MM.1S (cell line): ENCODE data around the gene HIPK2.

ENCODE experiments used
- EZH2 ChIP-seq: fragments of 300-600 bp; sonication (generic); optimal IDR thresholded peaks from 2 replicates; pipeline ENCODE3; 2017; ENCODE audit warnings: low read depth, mild to moderate bottlenecking, antibody characterized with exemption, low read length, mixed read lengths
- EZH2phosphoT487 ChIP-seq: fragments of 300-600 bp; sonication (generic); IDR thresholded peaks from 2 replicates; pipeline ENCODE4 v1.6.1; 2018; ENCODE audit warnings: antibody characterized with exemption, low read length
- TF ChIP-seq, protein P1 (sequence below): fragments of 300-600 bp; sonication (generic); IDR thresholded peaks from 2 replicates; pipeline ENCODE4 v1.5.1; 2016; ENCODE audit warnings: antibody characterized with exemption, low read length, mixed read lengths

DNA sequence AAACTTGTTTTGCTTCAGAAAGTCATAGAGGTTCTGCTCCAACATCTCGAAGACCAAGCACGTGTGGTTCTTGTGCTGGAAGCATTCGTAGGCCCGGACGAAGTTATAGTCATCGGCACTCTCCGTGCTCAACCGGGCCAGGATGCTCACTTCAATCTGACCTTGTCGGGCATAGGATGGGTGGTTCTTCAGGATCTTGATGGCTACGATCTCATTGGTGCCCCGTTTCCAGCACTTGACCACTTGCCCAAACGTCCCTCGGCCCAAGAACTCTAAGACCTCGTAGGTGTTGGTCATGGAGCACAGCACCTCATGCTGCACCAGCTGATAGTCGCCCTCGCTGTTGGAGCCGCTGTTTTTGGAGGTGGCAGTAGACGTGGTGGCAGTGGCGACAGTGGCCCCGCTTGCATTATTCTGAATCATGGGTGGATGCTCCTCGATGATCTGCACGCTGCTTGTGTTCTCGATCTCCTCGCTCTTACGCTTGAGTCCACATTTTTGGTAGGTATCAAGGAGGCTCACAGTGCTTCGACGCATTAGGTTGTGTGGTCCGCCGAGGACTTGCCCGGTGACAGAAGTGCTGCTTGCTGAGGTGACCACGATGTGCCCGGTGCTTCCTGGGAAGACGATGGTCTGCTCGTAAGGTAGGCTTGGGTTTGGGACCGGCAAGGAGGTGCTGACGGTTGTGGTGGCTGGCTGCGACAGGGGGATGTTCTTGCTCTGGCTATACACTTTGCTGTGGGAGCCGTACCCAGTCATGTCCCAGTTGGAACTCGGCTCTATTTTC is 61.4 kb downstream of the HIPK2 start:
- TF ChIP-seq, protein P1, sequence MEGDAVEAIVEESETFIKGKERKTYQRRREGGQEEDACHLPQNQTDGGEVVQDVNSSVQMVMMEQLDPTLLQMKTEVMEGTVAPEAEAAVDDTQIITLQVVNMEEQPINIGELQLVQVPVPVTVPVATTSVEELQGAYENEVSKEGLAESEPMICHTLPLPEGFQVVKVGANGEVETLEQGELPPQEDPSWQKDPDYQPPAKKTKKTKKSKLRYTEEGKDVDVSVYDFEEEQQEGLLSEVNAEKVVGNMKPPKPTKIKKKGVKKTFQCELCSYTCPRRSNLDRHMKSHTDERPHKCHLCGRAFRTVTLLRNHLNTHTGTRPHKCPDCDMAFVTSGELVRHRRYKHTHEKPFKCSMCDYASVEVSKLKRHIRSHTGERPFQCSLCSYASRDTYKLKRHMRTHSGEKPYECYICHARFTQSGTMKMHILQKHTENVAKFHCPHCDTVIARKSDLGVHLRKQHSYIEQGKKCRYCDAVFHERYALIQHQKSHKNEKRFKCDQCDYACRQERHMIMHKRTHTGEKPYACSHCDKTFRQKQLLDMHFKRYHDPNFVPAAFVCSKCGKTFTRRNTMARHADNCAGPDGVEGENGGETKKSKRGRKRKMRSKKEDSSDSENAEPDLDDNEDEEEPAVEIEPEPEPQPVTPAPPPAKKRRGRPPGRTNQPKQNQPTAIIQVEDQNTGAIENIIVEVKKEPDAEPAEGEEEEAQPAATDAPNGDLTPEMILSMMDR = no peak
- TF ChIP-seq EZH2phosphoT487 = no peak
- TF ChIP-seq EZH2 = no peak
